Stromal cell of bone marrow (primary cell): ENCODE data around the gene APC2.
"Not testable (repeated sequence)": the region's sequence is repeated elsewhere in the genome, so short reads cannot be mapped to it uniquely, and the experiment has no call there.

Experiments
- DNase-seq: peaks from one replicate; pipeline ENCODE4 v3.0.0-alpha.2; 2012; ENCODE audit warnings: low read depth

APC2 gene

GRCh38 chr19:1511318-1512317, 61.7 kb downstream of the APC2 start:
- no peak for DNase-seq

GRCh38 chr19:1512671-1513498, 63.0 kb downstream of the APC2 start, which contains the start of gene ADAMTSL5:
Gene ADAMTSL5 (minus strand): TSS chr19:1513019. CDS start chr19:1510943, 2,076 bp downstream.
- no peak for DNase-seq

GRCh38 chr19:1513499-1514294, 63.8 kb downstream of the APC2 start:
- DNase-seq: no peak

GRCh38 chr19:1514295-1514661, 64.4 kb downstream of the APC2 start:
- no peak for DNase-seq

GRCh38 chr19:1514986-1515721, 65.2 kb downstream of the APC2 start:
- DNase-seq: no peak

- no peak for DNase-seq
Measured at GRCh38 chr19:1516395-1516753, 66.5 kb downstream of the APC2 start.

- no peak for DNase-seq
Measured at GRCh38 chr19:1518471-1518870, 68.5 kb downstream of the APC2 start.

GRCh38 chr19:1519802-1520201, 69.9 kb downstream of the APC2 start:
- DNase-seq: not testable (repeated sequence)

- no peak for DNase-seq
Measured at GRCh38 chr19:1520203-1520780, 70.4 kb downstream of the APC2 start.

GRCh38 chr19:1521636-1522035, 71.7 kb downstream of the APC2 start:
- no peak for DNase-seq

- no peak for DNase-seq
Measured at GRCh38 chr19:1522061-1522460, 72.1 kb downstream of the APC2 start.

- DNase-seq: no peak
Measured at GRCh38 chr19:1522838-1523237, 72.9 kb downstream of the APC2 start.
